HepG2 (cell line): ENCODE data around the gene USP7. TPM values are rescaled to one million over a fixed set of nuclear protein-coding genes. Genes with fewer than 3 reads are reported as not detected.

Experiments
- ATAC-seq: fragments of 200-7000 bp; cut with Tn5 transposase; 3 replicates; pipeline ENCODE4 v1.9.1; 2020; ENCODE audit warnings: mild to moderate bottlenecking, moderate library complexity
- BruUV-seq: library from RNA; stranded (reverse); fragments of 400-500 nt; replicated peaks from 2 replicates; lab custom pipeline; 2021; lab: Mats Ljungman, UMichigan
- CTCF ChIA-PET: fragments of 300-600 bp; formaldehyde crosslinking; extraction: SDS; loops from one replicate; lab custom pipeline; 2021; ENCODE audit warnings: low total read pairs, inconsistent platforms, low intra/inter-chr PET ratio; lab: Yijun Ruan, JAX
- POLR2A ChIA-PET: fragments of 350-600 bp; sonication (Branson Sonifier 250); formaldehyde crosslinking; loops from one replicate; lab custom pipeline; 2020; ENCODE audit warnings: antibody characterized with exemption, inconsistent platforms; lab: Yijun Ruan, JAX
- DNase-seq: peaks from one replicate; pipeline ENCODE4 v3.0.0-alpha.2; 2015; ENCODE audit warnings: low spot score
- FAIRE-seq: peaks from 3 replicates; lab custom pipeline; 2011; peaks lifted over from hg19 to GRCh38; lab: Jason Lieb, UNC
- H2AFZ ChIP-seq: one replicate; pipeline ENCODE4 v1.6.1; 2011; ENCODE audit warnings: low read length, inconsistent platforms
- H3K27ac ChIP-seq: fragments of 300-600 bp; 3 replicates; pipeline ENCODE4 v1.8.0; 2011; ENCODE audit warnings: mixed run types, mild to moderate bottlenecking, mixed read lengths, low read length, inconsistent platforms; ENCODE audit not compliant: insufficient read depth; ENCODE audit errors: extremely low read length
- H3K27me3 ChIP-seq, 2 experiments: fragments of 200-600 bp in 1 of 2; 2 replicates in 1 of 2; 3 replicates in 1 of 2; pipeline versions ENCODE4 v1.6.0 to v1.8.0; 2011; ENCODE audit warnings: low read length in 2 of 2, mild to moderate bottlenecking in 2 of 2, moderate library complexity in 2 of 2, inconsistent platforms in 1 of 2; ENCODE audit not compliant: insufficient read depth in 2 of 2, control insufficient read depth in 1 of 2
- H3K36me3 ChIP-seq, 2 experiments: fragments of 200-600 bp in 1 of 2; replicated peaks in 1 of 2; 2 replicates in 1 of 2; 3 replicates in 1 of 2; pipeline versions ENCODE4 v1.5.1 to v1.8.0; 2011; ENCODE audit warnings: low read length in 2 of 2, inconsistent platforms in 1 of 2; ENCODE audit not compliant: insufficient read depth in 2 of 2, control insufficient read depth in 1 of 2
- H3K4me1 ChIP-seq: 2 replicates; pipeline ENCODE4 v1.5.1; 2012; ENCODE audit warnings: low read length, inconsistent platforms; ENCODE audit not compliant: insufficient read depth
- H3K4me2 ChIP-seq: 2 replicates; pipeline ENCODE4 v1.6.0; 2011; ENCODE audit warnings: low read depth, low read length, inconsistent platforms
- H3K4me3 ChIP-seq, 3 experiments: fragments of 200-600 bp in 1 of 3; sonication (generic), shearing (Covaris generic) in 1 of 3; replicated peaks in 1 of 3; 2 replicates each; pipeline ENCODE4 v1.5.1; 2011 to 2016; ENCODE audit warnings: low read length in 3 of 3, inconsistent platforms in 2 of 3, low read depth in 2 of 3, mild to moderate bottlenecking in 2 of 3, control low read depth in 1 of 3, mixed read lengths in 1 of 3; ENCODE audit not compliant: insufficient read depth in 1 of 3
- H3K79me2 ChIP-seq: one replicate; pipeline ENCODE4 v1.6.1; 2011; ENCODE audit warnings: low read length, inconsistent platforms; ENCODE audit not compliant: insufficient read depth
- H3K9ac ChIP-seq: 2 replicates; pipeline ENCODE4 v1.6.0; 2011; ENCODE audit warnings: mild to moderate bottlenecking, low read depth, low read length, inconsistent platforms; ENCODE audit not compliant: insufficient read depth
- H3K9me3 ChIP-seq: 2 replicates; pipeline ENCODE4 v1.5.1; 2012; ENCODE audit warnings: mild to moderate bottlenecking, low read length
- H4K20me1 ChIP-seq: 2 replicates; pipeline ENCODE4 v1.6.0; 2011; ENCODE audit warnings: inconsistent platforms, mild to moderate bottlenecking, low read length, moderate library complexity; ENCODE audit not compliant: insufficient read depth
- CCAR2 ChIP-seq: fragments of 200-400 bp; formaldehyde crosslinking; optimal IDR thresholded peaks from 2 replicates; pipeline ENCODE3; 2018; ENCODE audit warnings: low read depth, mild to moderate bottlenecking, low read length, moderate library complexity
- CHD4 ChIP-seq: fragments of 200-600 bp; sonication (generic); IDR thresholded peaks from 2 replicates; pipeline ENCODE4 v1.7.0; 2017; ENCODE audit warnings: mild to moderate bottlenecking, low read length, borderline replicate concordance
- FOXA1 ChIP-seq, 2 experiments: fragments of 450-650 bp in 1 of 2; sonication (generic) in 1 of 2; formaldehyde crosslinking in 1 of 2; IDR thresholded peaks; 2 replicates each; pipeline versions ENCODE4 v1.4.0 to v1.6.1; 2016 to 2020; ENCODE audit warnings: missing genetic modification reagents in 1 of 2
- GFI1 ChIP-seq: sonication (generic); formaldehyde crosslinking; IDR thresholded peaks from 2 replicates; pipeline ENCODE4 v1.5.0; 2020; ENCODE audit warnings: missing genetic modification reagents, mild to moderate bottlenecking, borderline replicate concordance
- KLF12 ChIP-seq: sonication (generic); formaldehyde crosslinking; IDR thresholded peaks from 2 replicates; pipeline ENCODE4 v1.4.0; 2020; ENCODE audit warnings: missing genetic modification reagents, borderline replicate concordance
- MYNN ChIP-seq: sonication (generic); formaldehyde crosslinking; IDR thresholded peaks from 2 replicates; pipeline ENCODE4 v1.4.0; 2020; ENCODE audit warnings: mild to moderate bottlenecking, low read depth, missing genetic modification reagents
- RARG ChIP-seq: sonication (generic); formaldehyde crosslinking; IDR thresholded peaks from 2 replicates; pipeline ENCODE4 v1.4.0; 2020; ENCODE audit warnings: low read depth, mild to moderate bottlenecking, missing genetic modification reagents
- RCOR2 ChIP-seq: IDR thresholded peaks from 2 replicates; pipeline ENCODE4 v1.6.1; 2016; ENCODE audit warnings: missing biosample characterization, missing genetic modification reagents
- SP4 ChIP-seq: sonication (generic); formaldehyde crosslinking; IDR thresholded peaks from 2 replicates; pipeline ENCODE4 v1.8.1; 2023; ENCODE audit warnings: mild to moderate bottlenecking, missing genetic modification reagents
- SSRP1 ChIP-seq: IDR thresholded peaks from 2 replicates; pipeline ENCODE4 v1.6.1; 2016; ENCODE audit warnings: control low read depth
- THAP7 ChIP-seq: sonication (generic); formaldehyde crosslinking; IDR thresholded peaks from 2 replicates; pipeline ENCODE4 v1.8.1; 2023; ENCODE audit warnings: mild to moderate bottlenecking, missing genetic modification reagents
- TMF1 ChIP-seq: sonication (generic); formaldehyde crosslinking; IDR thresholded peaks from 2 replicates; pipeline ENCODE4 v1.8.1; 2022; ENCODE audit warnings: low read depth, missing genetic modification reagents
- YY1 ChIP-seq: IDR thresholded peaks from 2 replicates; pipeline ENCODE4 v1.6.1; 2011; ENCODE audit warnings: low read length, low read depth, moderate library complexity, mild to moderate bottlenecking; ENCODE audit not compliant: insufficient read depth, insufficient replicate concordance
- ZBED4 ChIP-seq: sonication (generic); formaldehyde crosslinking; IDR thresholded peaks from 2 replicates; pipeline ENCODE4 v1.4.0; 2020; ENCODE audit warnings: missing genetic modification reagents, borderline replicate concordance
- ZNF546 ChIP-seq: sonication (generic); formaldehyde crosslinking; conservative IDR thresholded peaks from 2 replicates; pipeline ENCODE4 v1.8.1; 2023; ENCODE audit warnings: mild to moderate bottlenecking, missing genetic modification reagents
- ZNF713 ChIP-seq: sonication (generic); formaldehyde crosslinking; IDR thresholded peaks from 2 replicates; pipeline ENCODE4 v1.4.0; 2020; ENCODE audit warnings: mild to moderate bottlenecking, missing genetic modification reagents
- WGBS: methylation state at CpG from one replicate; pipeline ENCODE4 v1.1.6; 2017; ENCODE audit warnings: low lambda C conversion rate; 5-methylcytosine and 5-hydroxymethylcytosine counted together
- in situ Hi-C: cut with HindIII; loops from 2 replicates; pipeline ENCODE4 v1.10.0; 2017; ENCODE audit warnings: low pct_unique_long_range_greater_than_20kb; ENCODE audit not compliant: extremely low pct_ligation_motif_present
- intact Hi-C: fragments of 100-400 bp; cut with micrococcal nuclease; formaldehyde crosslinking; loops from one replicate; pipeline ENCODE4 v1.10.0; 2022; ENCODE audit not compliant: unreplicated experiment
- polyA plus RNA-seq, 8 experiments: library from polyadenylated mRNA; depleted of rRNA in 3 of 8; stranded (reverse) in 7 of 8; unstranded in 1 of 8; fragments of >200 nt; fragmentation: Illumina TruSeq in 4 of 8; extraction: Trizol in 4 of 8; gene quantifications; 2 replicates each; pipeline versions ENCODE4 v1.2.1 to v1.2.3, GENCODE V29; 2011 to 2016; ENCODE audit warnings: low read depth in 4 of 8, missing spikeins in 1 of 8, mixed read lengths in 1 of 8; ENCODE audit not compliant: insufficient read depth in 1 of 8
- total RNA-seq, 5 experiments: library from RNA; depleted of rRNA; stranded (reverse); fragments of >200 nt; fragmentation: Illumina TruSeq; extraction: Trizol; gene quantifications; 2 replicates each; pipeline ENCODE4 v1.2.3, GENCODE V29; 2016; ENCODE audit warnings: low read depth in 1 of 5

Gene USP7
- total and polyA plus RNA-seq, 2 of the 13 experiments (the other 11 are each of a cell fraction or from before 2014, with no cell fraction given) = 52.5 to 173 TPM

GRCh38 chr16:8867932-8868415, 95.7 kb downstream of the USP7 start (continued):
- TF ChIP-seq CHD4 = 0 out of 2 replicates have a peak, but pooled peaks have one; percentile 27
- 0 out of 2 replicates have a peak, but pooled peaks have one; percentile 12 for TF ChIP-seq KLF12 (CRISPR knock-in tag)

- H3K9ac ChIP-seq = peak overlapping the region; percentile 86
- H3K4me3 ChIP-seq = peak overlapping the region; percentile 82 to 97 (median 87)
- intact Hi-C loops (loop anchor here (2.0 to 5.0 kb wide), 2 partner anchors 17 to 225 kb away; partner anchors contain the start of gene HAPSTR1), in situ Hi-C loops (no loop called here)
- ATAC-seq = no peak
- H2AFZ ChIP-seq = no peak overlapping the region
- H3K27ac ChIP-seq = peak overlapping the region; percentile 95
- H3K9me3 ChIP-seq = no peaks in the 10 kb centered on the region
- CTCF ChIA-PET = no interaction called here
- no peaks in the 10 kb centered on the region for H3K36me3 ChIP-seq
- H3K4me1 ChIP-seq = peaks cover 75% of the 10 kb centered on the region
- H3K79me2 ChIP-seq = peaks cover 59% of the 10 kb centered on the region
- no TSS peak for BruUV-seq
- H3K27me3 ChIP-seq = no peaks in the 10 kb centered on the region; a peak in 1 of 5 replicates
- peaks cover 37% of the 10 kb centered on the region; the same call in 1 of the 2 replicates for H4K20me1 ChIP-seq
- H3K4me2 ChIP-seq = peak overlapping the region; percentile 91
- POLR2A ChIA-PET = interaction anchor here (10.4 kb wide), 1 partner anchor 17 kb away, joined by 235 read pairs; the partner anchor contains the start of gene LITAFD
- WGBS = under 1% methylated on average over 35 of the region's 35 CpGs
- no peak for DNase-seq
- no peak for FAIRE-seq
- TF ChIP-seq SP4 = no peak
- TF ChIP-seq MYNN (CRISPR knock-in tag) = no peak
- TF ChIP-seq TMF1 = no peak
- no peak for TF ChIP-seq SSRP1 (CRISPR knock-in tag)
- TF ChIP-seq RCOR2 (CRISPR knock-in tag) = no peak
- TF ChIP-seq RARG (CRISPR knock-in tag) = no peak
- no peak for TF ChIP-seq ZBED4
- no peak for TF ChIP-seq CCAR2
- peak; percentile 10 for TF ChIP-seq YY1
- no peak for TF ChIP-seq ZNF713 (CRISPR knock-in tag)
- TF ChIP-seq GFI1 (CRISPR knock-in tag) = no peak
- no peak for TF ChIP-seq FOXA1 (IDR thresholded peaks at IDR 0.05)
- TF ChIP-seq FOXA1 (CRISPR knock-in tag; IDR thresholded peaks at IDR 0.05) = no peak
- TF ChIP-seq ZNF546 (CRISPR knock-in tag) = no peak
- TF ChIP-seq THAP7 = 0 out of 2 replicates have a peak, but pooled peaks have one; percentile 36
These were observed 96.3 kb downstream of the USP7 start for GRCh38 chr16:8867216-8867931.
